GM23338 (cell line): Measurements from ENCODE around the gene UNC80. TPM values are rescaled to one million over a fixed set of nuclear protein-coding genes. Genes with fewer than 3 reads are reported as not detected.

ENCODE experiments used
- ATAC-seq: fragments of 200-7000 bp; cut with Tn5 transposase; 3 replicates; pipeline ENCODE4 v1.9.1; 2020
- DNase-seq: peaks from one replicate; pipeline ENCODE4 v3.0.0-alpha.2; 2015; ENCODE audit warnings: low spot score
- H2AFZ ChIP-seq: fragments of 200-600 bp; sonication (generic); 2 replicates; pipeline ENCODE4 v1.8.0; 2016; ENCODE audit warnings: antibody characterized with exemption, mild to moderate bottlenecking, moderate library complexity
- H3F3A ChIP-seq: fragments of 200-600 bp; sonication (generic); replicated peaks from 2 replicates; pipeline ENCODE4 v1.8.0; 2017; ENCODE audit warnings: antibody characterized with exemption, mixed run types, low read depth
- H3K27ac ChIP-seq: fragments of 200-600 bp; sonication (generic); 2 replicates; pipeline ENCODE4 v1.6.1; 2016; ENCODE audit warnings: low read depth
- H3K27me3 ChIP-seq: fragments of 200-600 bp; sonication (generic); 2 replicates; pipeline ENCODE4 v1.8.0; 2016; ENCODE audit warnings: mild to moderate bottlenecking, mixed run types, moderate library complexity; ENCODE audit not compliant: insufficient read depth
- H3K36me3 ChIP-seq: fragments of 200-600 bp; sonication (generic); 2 replicates; pipeline ENCODE4 v1.8.0; 2016; ENCODE audit warnings: mild to moderate bottlenecking; ENCODE audit not compliant: insufficient read depth
- H3K4me1 ChIP-seq: fragments of 200-600 bp; sonication (generic); 2 replicates; pipeline ENCODE4 v1.8.0; 2016; ENCODE audit warnings: mild to moderate bottlenecking, moderate library complexity; ENCODE audit not compliant: insufficient read depth
- H3K4me2 ChIP-seq: fragments of 200-600 bp; sonication (generic); 2 replicates; pipeline ENCODE4 v1.7.1; 2017; ENCODE audit warnings: mixed run types
- H3K4me3 ChIP-seq: fragments of 200-600 bp; sonication (generic); 2 replicates; pipeline ENCODE4 v1.6.1; 2016; ENCODE audit warnings: mixed run types
- H3K79me2 ChIP-seq: fragments of 200-600 bp; sonication (generic); replicated peaks from 2 replicates; pipeline ENCODE4 v1.8.0; 2017; ENCODE audit warnings: mild to moderate bottlenecking; ENCODE audit not compliant: insufficient read depth
- H3K9me2 ChIP-seq: fragments of 200-600 bp; sonication (generic); 2 replicates; pipeline ENCODE4 v1.8.0; 2017; ENCODE audit not compliant: insufficient read depth
- H4K20me1 ChIP-seq: fragments of 200-600 bp; sonication (generic); replicated peaks from 2 replicates; pipeline ENCODE4 v1.8.0; 2017; ENCODE audit warnings: mild to moderate bottlenecking; ENCODE audit not compliant: insufficient read depth
- H3K27ac Mint-ChIP-seq: 2 replicates; pipeline ENCODE4 v1.8.0; 2020; ENCODE audit warnings: inconsistent platforms, mild to moderate bottlenecking, moderate library complexity, mixed read lengths
- H3K27me3 Mint-ChIP-seq: 3 replicates; pipeline ENCODE4 v1.8.0; 2022; ENCODE audit warnings: low read depth, mild to moderate bottlenecking, moderate library complexity, mixed read lengths, inconsistent platforms; ENCODE audit not compliant: insufficient read depth, poor library complexity
- H3K36me3 Mint-ChIP-seq: 3 replicates; pipeline ENCODE4 v1.8.0; 2021; ENCODE audit warnings: low read depth, mild to moderate bottlenecking, inconsistent platforms, moderate library complexity, mixed read lengths
- H3K4me1 Mint-ChIP-seq: 3 replicates; pipeline ENCODE4 v1.8.0; 2020; ENCODE audit warnings: mild to moderate bottlenecking, inconsistent platforms, mixed read lengths
- H3K4me3 Mint-ChIP-seq: 3 replicates; pipeline ENCODE4 v1.8.0; 2021; ENCODE audit warnings: moderate library complexity, mild to moderate bottlenecking, inconsistent platforms, mixed read lengths
- H3K9me3 Mint-ChIP-seq: 3 replicates; pipeline ENCODE4 v1.8.0; 2020; ENCODE audit warnings: moderate library complexity, mild to moderate bottlenecking, inconsistent platforms, mixed read lengths
- CREB1 ChIP-seq: fragments of 250-450 bp; sonication (Bioruptor Pico); IDR thresholded peaks from 2 replicates; pipeline ENCODE4 v1.5.0; 2020; ENCODE audit warnings: low read depth, mild to moderate bottlenecking, moderate library complexity
- EZH2 ChIP-seq: fragments of 200-600 bp; sonication (generic); IDR thresholded peaks from one replicate; pipeline ENCODE4 v1.8.0; 2017; ENCODE audit warnings: antibody characterized with exemption, mild to moderate bottlenecking, low read depth; ENCODE audit not compliant: unreplicated experiment
- EZH2phosphoT487 ChIP-seq: fragments of 200-600 bp; sonication (generic); IDR thresholded peaks from one replicate; pipeline ENCODE4 v1.8.1; 2018; ENCODE audit warnings: antibody characterized with exemption; ENCODE audit not compliant: unreplicated experiment
- JUNB ChIP-seq: IDR thresholded peaks from one replicate; pipeline ENCODE4 v1.6.1; 2016; ENCODE audit warnings: antibody characterized with exemption; ENCODE audit not compliant: unreplicated experiment
- NANOG ChIP-seq: IDR thresholded peaks from 2 replicates; pipeline ENCODE4 v1.6.1; 2016; ENCODE audit warnings: antibody characterized with exemption, borderline replicate concordance
- POLR2AphosphoS5 ChIP-seq: IDR thresholded peaks from 2 replicates; pipeline ENCODE4 v1.6.1; 2016; ENCODE audit warnings: antibody characterized with exemption, low read depth
- STAT1 ChIP-seq: IDR thresholded peaks from one replicate; pipeline ENCODE4 v1.6.1; 2016; ENCODE audit warnings: antibody characterized with exemption; ENCODE audit not compliant: unreplicated experiment
- ZNF114 ChIP-seq: fragments of 250-450 bp; sonication (Bioruptor Pico); IDR thresholded peaks from 2 replicates; pipeline ENCODE4 v1.5.0; 2020; ENCODE audit warnings: mild to moderate bottlenecking, moderate library complexity
- ZNF331 ChIP-seq: fragments of 250-450 bp; sonication (Bioruptor Pico); IDR thresholded peaks from 2 replicates; pipeline ENCODE4 v1.5.0; 2020; ENCODE audit warnings: low read depth, mild to moderate bottlenecking, moderate library complexity
- polyA plus RNA-seq: library from polyadenylated mRNA; unstranded; fragments of >200 nt; fragmentation: Nextera tagmentation; extraction: Ambion mirVana; gene quantifications from 2 replicates; pipeline ENCODE4 v1.2.1, GENCODE V29; 2016
- total RNA-seq: library from RNA; depleted of rRNA; stranded (reverse); fragments of >200 nt; shearing (Covaris generic); gene quantifications from 2 replicates; pipeline ENCODE4 v1.2.3, GENCODE V29; 2014
- TF ChIP-seq, protein P1 (sequence below), 2 experiments: fragments of 200-600 bp in 1 of 2; sonication (generic) in 1 of 2; conservative IDR thresholded peaks; 2 replicates each; pipeline versions ENCODE4 v1.5.1 to v1.6.1; 2016 to 2017; ENCODE audit warnings: antibody characterized with exemption in 2 of 2, low read depth in 2 of 2, mild to moderate bottlenecking in 2 of 2, moderate library complexity in 1 of 2
- TF ChIP-seq, protein P2 (sequence below): IDR thresholded peaks from 2 replicates; pipeline ENCODE4 v1.6.1; 2016; ENCODE audit warnings: antibody characterized with exemption
- TF ChIP-seq, protein P3 (sequence below): IDR thresholded peaks from one replicate; pipeline ENCODE4 v1.6.1; 2018; ENCODE audit warnings: antibody characterized with exemption; ENCODE audit not compliant: unreplicated experiment
- TF ChIP-seq, protein P4 (sequence below): fragments of 250-450 bp; sonication (Bioruptor Pico); IDR thresholded peaks from 2 replicates; pipeline ENCODE4 v1.5.0; 2020; ENCODE audit warnings: mild to moderate bottlenecking, moderate library complexity

UNC80 gene
- total and polyA plus RNA-seq, 2 experiments from 2014 or later: 0.11 to 1.5 TPM

DNA sequence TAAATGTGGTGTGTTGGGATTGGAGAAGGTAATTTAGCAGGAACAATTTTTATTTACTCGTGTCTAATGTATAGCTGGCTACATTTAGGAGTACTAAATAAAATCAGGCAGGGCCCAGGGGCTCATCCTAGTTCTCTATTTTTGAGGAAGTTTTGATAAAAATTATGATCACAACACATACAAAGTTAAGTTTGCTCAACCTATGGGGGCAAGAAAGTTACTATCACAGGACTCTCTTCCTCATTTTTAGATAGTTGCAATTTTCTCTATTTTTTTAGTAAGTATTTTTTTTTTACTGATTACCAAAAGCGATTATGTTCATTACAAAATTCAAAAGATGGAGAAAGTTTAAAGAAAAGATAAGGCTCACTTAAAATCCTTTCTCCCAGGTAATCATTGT is 170.8 kb downstream of the UNC80 start:
- H3K9me3 Mint-ChIP-seq: no peaks in the 10 kb centered on the region
- Histone ChIP-seq H3K4me1 (no peaks in the 10 kb centered on the region), H3K27ac (no peak overlapping the region), H3K27me3 (no peaks in the 10 kb centered on the region), H3F3A (no peaks in the 10 kb centered on the region), H4K20me1 (no peaks in the 10 kb centered on the region), H2AFZ (no peak overlapping the region), H3K79me2 (no peaks in the 10 kb centered on the region), H3K36me3 (no peaks in the 10 kb centered on the region), H3K4me2 (no peak overlapping the region), H3K9me2 (0 out of 2 replicates have a peak, but pooled peaks cover 8% of the 10 kb centered on the region), H3K4me3 (no peak overlapping the region)
- TF ChIP-seq ZNF331 (CRISPR knock-in tag) (no peak), EZH2 (no peak), JUNB (no peak), NANOG (no peak), STAT1 (no peak), EZH2phosphoT487 (no peak), CREB1 (CRISPR knock-in tag) (no peak), POLR2AphosphoS5 (no peak), ZNF114 (CRISPR knock-in tag) (no peak)
- TF ChIP-seq, protein P1, sequence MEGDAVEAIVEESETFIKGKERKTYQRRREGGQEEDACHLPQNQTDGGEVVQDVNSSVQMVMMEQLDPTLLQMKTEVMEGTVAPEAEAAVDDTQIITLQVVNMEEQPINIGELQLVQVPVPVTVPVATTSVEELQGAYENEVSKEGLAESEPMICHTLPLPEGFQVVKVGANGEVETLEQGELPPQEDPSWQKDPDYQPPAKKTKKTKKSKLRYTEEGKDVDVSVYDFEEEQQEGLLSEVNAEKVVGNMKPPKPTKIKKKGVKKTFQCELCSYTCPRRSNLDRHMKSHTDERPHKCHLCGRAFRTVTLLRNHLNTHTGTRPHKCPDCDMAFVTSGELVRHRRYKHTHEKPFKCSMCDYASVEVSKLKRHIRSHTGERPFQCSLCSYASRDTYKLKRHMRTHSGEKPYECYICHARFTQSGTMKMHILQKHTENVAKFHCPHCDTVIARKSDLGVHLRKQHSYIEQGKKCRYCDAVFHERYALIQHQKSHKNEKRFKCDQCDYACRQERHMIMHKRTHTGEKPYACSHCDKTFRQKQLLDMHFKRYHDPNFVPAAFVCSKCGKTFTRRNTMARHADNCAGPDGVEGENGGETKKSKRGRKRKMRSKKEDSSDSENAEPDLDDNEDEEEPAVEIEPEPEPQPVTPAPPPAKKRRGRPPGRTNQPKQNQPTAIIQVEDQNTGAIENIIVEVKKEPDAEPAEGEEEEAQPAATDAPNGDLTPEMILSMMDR (conservative IDR thresholded peaks at IDR 0.05; ENCODE audit: low read depth in 2 of 2): no peak
- TF ChIP-seq, protein P2, sequence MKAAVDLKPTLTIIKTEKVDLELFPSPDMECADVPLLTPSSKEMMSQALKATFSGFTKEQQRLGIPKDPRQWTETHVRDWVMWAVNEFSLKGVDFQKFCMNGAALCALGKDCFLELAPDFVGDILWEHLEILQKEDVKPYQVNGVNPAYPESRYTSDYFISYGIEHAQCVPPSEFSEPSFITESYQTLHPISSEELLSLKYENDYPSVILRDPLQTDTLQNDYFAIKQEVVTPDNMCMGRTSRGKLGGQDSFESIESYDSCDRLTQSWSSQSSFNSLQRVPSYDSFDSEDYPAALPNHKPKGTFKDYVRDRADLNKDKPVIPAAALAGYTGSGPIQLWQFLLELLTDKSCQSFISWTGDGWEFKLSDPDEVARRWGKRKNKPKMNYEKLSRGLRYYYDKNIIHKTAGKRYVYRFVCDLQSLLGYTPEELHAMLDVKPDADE: no peak
- TF ChIP-seq, protein P3, sequence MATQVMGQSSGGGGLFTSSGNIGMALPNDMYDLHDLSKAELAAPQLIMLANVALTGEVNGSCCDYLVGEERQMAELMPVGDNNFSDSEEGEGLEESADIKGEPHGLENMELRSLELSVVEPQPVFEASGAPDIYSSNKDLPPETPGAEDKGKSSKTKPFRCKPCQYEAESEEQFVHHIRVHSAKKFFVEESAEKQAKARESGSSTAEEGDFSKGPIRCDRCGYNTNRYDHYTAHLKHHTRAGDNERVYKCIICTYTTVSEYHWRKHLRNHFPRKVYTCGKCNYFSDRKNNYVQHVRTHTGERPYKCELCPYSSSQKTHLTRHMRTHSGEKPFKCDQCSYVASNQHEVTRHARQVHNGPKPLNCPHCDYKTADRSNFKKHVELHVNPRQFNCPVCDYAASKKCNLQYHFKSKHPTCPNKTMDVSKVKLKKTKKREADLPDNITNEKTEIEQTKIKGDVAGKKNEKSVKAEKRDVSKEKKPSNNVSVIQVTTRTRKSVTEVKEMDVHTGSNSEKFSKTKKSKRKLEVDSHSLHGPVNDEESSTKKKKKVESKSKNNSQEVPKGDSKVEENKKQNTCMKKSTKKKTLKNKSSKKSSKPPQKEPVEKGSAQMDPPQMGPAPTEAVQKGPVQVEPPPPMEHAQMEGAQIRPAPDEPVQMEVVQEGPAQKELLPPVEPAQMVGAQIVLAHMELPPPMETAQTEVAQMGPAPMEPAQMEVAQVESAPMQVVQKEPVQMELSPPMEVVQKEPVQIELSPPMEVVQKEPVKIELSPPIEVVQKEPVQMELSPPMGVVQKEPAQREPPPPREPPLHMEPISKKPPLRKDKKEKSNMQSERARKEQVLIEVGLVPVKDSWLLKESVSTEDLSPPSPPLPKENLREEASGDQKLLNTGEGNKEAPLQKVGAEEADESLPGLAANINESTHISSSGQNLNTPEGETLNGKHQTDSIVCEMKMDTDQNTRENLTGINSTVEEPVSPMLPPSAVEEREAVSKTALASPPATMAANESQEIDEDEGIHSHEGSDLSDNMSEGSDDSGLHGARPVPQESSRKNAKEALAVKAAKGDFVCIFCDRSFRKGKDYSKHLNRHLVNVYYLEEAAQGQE: no peak
- TF ChIP-seq, protein P4, sequence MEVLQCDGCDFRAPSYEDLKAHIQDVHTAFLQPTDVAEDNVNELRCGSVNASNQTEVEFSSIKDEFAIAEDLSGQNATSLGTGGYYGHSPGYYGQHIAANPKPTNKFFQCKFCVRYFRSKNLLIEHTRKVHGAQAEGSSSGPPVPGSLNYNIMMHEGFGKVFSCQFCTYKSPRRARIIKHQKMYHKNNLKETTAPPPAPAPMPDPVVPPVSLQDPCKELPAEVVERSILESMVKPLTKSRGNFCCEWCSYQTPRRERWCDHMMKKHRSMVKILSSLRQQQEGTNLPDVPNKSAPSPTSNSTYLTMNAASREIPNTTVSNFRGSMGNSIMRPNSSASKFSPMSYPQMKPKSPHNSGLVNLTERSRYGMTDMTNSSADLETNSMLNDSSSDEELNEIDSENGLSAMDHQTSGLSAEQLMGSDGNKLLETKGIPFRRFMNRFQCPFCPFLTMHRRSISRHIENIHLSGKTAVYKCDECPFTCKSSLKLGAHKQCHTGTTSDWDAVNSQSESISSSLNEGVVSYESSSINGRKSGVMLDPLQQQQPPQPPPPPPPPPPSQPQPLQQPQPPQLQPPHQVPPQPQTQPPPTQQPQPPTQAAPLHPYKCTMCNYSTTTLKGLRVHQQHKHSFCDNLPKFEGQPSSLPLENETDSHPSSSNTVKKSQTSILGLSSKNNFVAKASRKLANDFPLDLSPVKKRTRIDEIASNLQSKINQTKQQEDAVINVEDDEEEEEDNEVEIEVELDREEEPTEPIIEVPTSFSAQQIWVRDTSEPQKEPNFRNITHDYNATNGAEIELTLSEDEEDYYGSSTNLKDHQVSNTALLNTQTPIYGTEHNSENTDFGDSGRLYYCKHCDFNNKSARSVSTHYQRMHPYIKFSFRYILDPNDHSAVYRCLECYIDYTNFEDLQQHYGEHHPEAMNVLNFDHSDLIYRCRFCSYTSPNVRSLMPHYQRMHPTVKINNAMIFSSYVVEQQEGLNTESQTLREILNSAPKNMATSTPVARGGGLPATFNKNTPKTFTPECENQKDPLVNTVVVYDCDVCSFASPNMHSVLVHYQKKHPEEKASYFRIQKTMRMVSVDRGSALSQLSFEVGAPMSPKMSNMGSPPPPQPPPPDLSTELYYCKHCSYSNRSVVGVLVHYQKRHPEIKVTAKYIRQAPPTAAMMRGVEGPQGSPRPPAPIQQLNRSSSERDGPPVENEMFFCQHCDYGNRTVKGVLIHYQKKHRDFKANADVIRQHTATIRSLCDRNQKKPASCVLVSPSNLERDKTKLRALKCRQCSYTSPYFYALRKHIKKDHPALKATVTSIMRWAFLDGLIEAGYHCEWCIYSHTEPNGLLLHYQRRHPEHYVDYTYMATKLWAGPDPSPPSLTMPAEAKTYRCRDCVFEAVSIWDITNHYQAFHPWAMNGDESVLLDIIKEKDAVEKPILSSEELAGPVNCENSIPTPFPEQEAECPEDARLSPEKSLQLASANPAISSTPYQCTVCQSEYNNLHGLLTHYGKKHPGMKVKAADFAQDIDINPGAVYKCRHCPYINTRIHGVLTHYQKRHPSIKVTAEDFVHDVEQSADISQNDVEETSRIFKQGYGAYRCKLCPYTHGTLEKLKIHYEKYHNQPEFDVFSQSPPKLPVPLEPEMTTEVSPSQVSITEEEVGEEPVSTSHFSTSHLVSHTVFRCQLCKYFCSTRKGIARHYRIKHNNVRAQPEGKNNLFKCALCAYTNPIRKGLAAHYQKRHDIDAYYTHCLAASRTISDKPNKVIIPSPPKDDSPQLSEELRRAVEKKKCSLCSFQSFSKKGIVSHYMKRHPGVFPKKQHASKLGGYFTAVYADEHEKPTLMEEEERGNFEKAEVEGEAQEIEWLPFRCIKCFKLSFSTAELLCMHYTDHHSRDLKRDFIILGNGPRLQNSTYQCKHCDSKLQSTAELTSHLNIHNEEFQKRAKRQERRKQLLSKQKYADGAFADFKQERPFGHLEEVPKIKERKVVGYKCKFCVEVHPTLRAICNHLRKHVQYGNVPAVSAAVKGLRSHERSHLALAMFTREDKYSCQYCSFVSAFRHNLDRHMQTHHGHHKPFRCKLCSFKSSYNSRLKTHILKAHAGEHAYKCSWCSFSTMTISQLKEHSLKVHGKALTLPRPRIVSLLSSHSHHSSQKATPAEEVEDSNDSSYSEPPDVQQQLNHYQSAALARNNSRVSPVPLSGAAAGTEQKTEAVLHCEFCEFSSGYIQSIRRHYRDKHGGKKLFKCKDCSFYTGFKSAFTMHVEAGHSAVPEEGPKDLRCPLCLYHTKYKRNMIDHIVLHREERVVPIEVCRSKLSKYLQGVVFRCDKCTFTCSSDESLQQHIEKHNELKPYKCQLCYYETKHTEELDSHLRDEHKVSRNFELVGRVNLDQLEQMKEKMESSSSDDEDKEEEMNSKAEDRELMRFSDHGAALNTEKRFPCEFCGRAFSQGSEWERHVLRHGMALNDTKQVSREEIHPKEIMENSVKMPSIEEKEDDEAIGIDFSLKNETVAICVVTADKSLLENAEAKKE (CRISPR knock-in tag): no peak
- H3K27ac Mint-ChIP-seq: no peak overlapping the region
- no peak for DNase-seq
- H3K4me1 Mint-ChIP-seq: peaks cover 4% of the 10 kb centered on the region; the same call in 1 of the 3 replicates
- peaks cover 3% of the 10 kb centered on the region for H3K27me3 Mint-ChIP-seq
- no peak for ATAC-seq
- no peaks in the 10 kb centered on the region for H3K36me3 Mint-ChIP-seq
- H3K4me3 Mint-ChIP-seq: no peak overlapping the region
